Neural cell (in vitro differentiated cells): Measurements from ENCODE around the gene MLPH.

ENCODE experiments used
- CTCF ChIP-seq: fragments of 450-650 bp; IDR thresholded peaks from 2 replicates; pipeline ENCODE4 v1.5.1; 2014; ENCODE audit warnings: antibody characterized with exemption, mild to moderate bottlenecking, moderate library complexity; ENCODE audit not compliant: poor library complexity, severe bottlenecking
- EP300 ChIP-seq: fragments of 450-650 bp; conservative IDR thresholded peaks from 2 replicates; pipeline ENCODE4 v1.6.1; 2014; ENCODE audit warnings: antibody characterized with exemption, mild to moderate bottlenecking, moderate library complexity; ENCODE audit not compliant: poor library complexity, severe bottlenecking
- EZH2 ChIP-seq: fragments of 200-600, 300-800 bp; shearing (Covaris generic), sonication (generic); IDR thresholded peaks from 2 replicates; pipeline ENCODE4 v1.6.1; 2014; ENCODE audit warnings: antibody characterized with exemption, low read length, borderline replicate concordance, mild to moderate bottlenecking; ENCODE audit not compliant: insufficient read depth, poor library complexity, severe bottlenecking
- POLR2AphosphoS5 ChIP-seq: IDR thresholded peaks from 2 replicates; pipeline ENCODE4 v1.6.1; 2012
- RAD21 ChIP-seq: fragments of 450-650 bp; conservative IDR thresholded peaks from 2 replicates; pipeline ENCODE4 v1.6.1; 2014; ENCODE audit warnings: antibody characterized with exemption, mild to moderate bottlenecking, moderate library complexity
- REST ChIP-seq: IDR thresholded peaks from 2 replicates; pipeline ENCODE4 v1.6.1; 2012; ENCODE audit warnings: borderline replicate concordance

- TF ChIP-seq POLR2AphosphoS5 (no peak), EZH2 (no peak), CTCF (no peak), EP300 (no peak), RAD21 (no peak), REST (no peak)
Measured at GRCh38 chr2:237581326-237581725, 94.3 kb downstream of the MLPH start.
